ENCODE results near the gene SLC37A2.
"Not testable (repeated sequence)": the region's sequence is repeated elsewhere in the genome, so short reads cannot be mapped to it uniquely, and the experiment has no call there.

The SLC37A2 gene

GRCh38 chr11:125062931-125063428 lies at the start of gene SLC37A2:
Gene SLC37A2, plus strand, starts transcription at chr11:125063305. Its CDS starts 63 bp downstream, at chr11:125063368.
- no peak for DNase-seq

GRCh38 chr11:125016413-125016812 lies 46.7 kb upstream of the SLC37A2 start:
- no peak for DNase-seq

- no peak for DNase-seq
Observed at GRCh38 chr11:125020342-125020741, 42.8 kb upstream of the SLC37A2 start.

- DNase-seq: no peak
Observed at GRCh38 chr11:125022551-125022950, 40.6 kb upstream of the SLC37A2 start.

- DNase-seq: no peak
Observed at GRCh38 chr11:125025968-125026367, 37.1 kb upstream of the SLC37A2 start.

GRCh38 chr11:125029431-125029830 lies 33.7 kb upstream of the SLC37A2 start:
- DNase-seq: not testable (repeated sequence)

GRCh38 chr11:125036933-125037332 lies 26.2 kb upstream of the SLC37A2 start:
- DNase-seq: no peak

GRCh38 chr11:125049164-125049792 lies 13.8 kb upstream of the SLC37A2 start:
- no peak for DNase-seq

GRCh38 chr11:125052047-125052446 lies 11.1 kb upstream of the SLC37A2 start:
- DNase-seq: no peak

GRCh38 chr11:125053167-125053566 lies 9.9 kb upstream of the SLC37A2 start:
- no peak for DNase-seq

- DNase-seq: no peak
Observed at GRCh38 chr11:125055107-125055715, 7.9 kb upstream of the SLC37A2 start.

- DNase-seq: not testable (repeated sequence)
Observed at GRCh38 chr11:125056111-125056510, 7.0 kb upstream of the SLC37A2 start.

- DNase-seq: no peak
Observed at GRCh38 chr11:125056931-125057692, 6.0 kb upstream of the SLC37A2 start.

- DNase-seq: no peak
Observed at GRCh38 chr11:125057693-125058016, 5.5 kb upstream of the SLC37A2 start.

- no peak for DNase-seq
Observed at GRCh38 chr11:125061281-125061680, 1.8 kb upstream of the SLC37A2 start.

- no peak for DNase-seq
Observed at GRCh38 chr11:125062218-125062930, 731 bp upstream of the SLC37A2 start.

- DNase-seq: no peak
Observed at GRCh38 chr11:125063429-125064043, 431 bp downstream of the SLC37A2 start.

GRCh38 chr11:125064070-125064469 lies 965 bp downstream of the SLC37A2 start:
- DNase-seq: no peak

GRCh38 chr11:125068368-125068767 lies 5.3 kb downstream of the SLC37A2 start:
- DNase-seq: no peak

GRCh38 chr11:125069008-125069407 lies 5.9 kb downstream of the SLC37A2 start:
- no peak for DNase-seq

- DNase-seq: no peak
Observed at GRCh38 chr11:125069796-125070195, 6.7 kb downstream of the SLC37A2 start.

- DNase-seq: no peak
Observed at GRCh38 chr11:125070699-125071254, 7.7 kb downstream of the SLC37A2 start.

- no peak for DNase-seq
Observed at GRCh38 chr11:125071435-125071834, 8.3 kb downstream of the SLC37A2 start.
